HG02885 (cell line): Measurements from ENCODE around the gene PRKCE.
"Not testable (repeated sequence)": the region's sequence is repeated elsewhere in the genome, so short reads cannot be mapped to it uniquely, and the experiment has no call there.

ENCODE experiments used
- ATAC-seq: cut with Tn5 transposase; IDR thresholded peaks from one replicate; pipeline ENCODE4 v1.9.1; 2021; ENCODE audit warnings: mild to moderate bottlenecking; ENCODE audit not compliant: unreplicated experiment, poor library complexity

The PRKCE gene

GRCh38 chr2:46213906-46214305 lies 562.4 kb downstream of the PRKCE start:
- ATAC-seq, result no peak

- no peak for ATAC-seq
Measured at GRCh38 chr2:46216213-46216612, 564.7 kb downstream of the PRKCE start.

- ATAC-seq, result not testable (repeated sequence)
Measured at GRCh38 chr2:46223514-46223913, 572.0 kb downstream of the PRKCE start.

- no peak for ATAC-seq
Measured at GRCh38 chr2:46225150-46225625, 573.7 kb downstream of the PRKCE start.

DNA sequence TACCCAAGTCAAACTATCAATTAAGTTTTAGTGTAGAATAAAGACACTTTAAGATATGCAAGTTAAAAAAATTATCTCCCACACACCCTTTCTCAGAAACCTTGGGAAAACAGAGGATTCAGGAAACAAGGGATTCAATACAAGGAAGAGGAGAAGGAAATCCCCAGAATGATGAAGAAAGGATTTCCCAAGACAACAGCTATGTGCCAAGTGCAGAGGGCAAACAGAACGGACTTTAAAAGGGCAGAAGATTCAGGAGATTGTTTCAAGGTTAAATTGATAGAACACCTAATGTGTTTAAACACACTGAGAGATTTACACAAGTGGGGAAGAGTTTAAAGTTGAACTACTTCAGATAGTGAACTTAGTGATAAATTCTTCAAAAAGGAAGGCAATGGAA lies 574.3 kb downstream of the PRKCE start:
- no peak for ATAC-seq

GRCh38 chr2:46226620-46227019 lies 575.1 kb downstream of the PRKCE start:
- peak; percentile 34 for ATAC-seq

DNA sequence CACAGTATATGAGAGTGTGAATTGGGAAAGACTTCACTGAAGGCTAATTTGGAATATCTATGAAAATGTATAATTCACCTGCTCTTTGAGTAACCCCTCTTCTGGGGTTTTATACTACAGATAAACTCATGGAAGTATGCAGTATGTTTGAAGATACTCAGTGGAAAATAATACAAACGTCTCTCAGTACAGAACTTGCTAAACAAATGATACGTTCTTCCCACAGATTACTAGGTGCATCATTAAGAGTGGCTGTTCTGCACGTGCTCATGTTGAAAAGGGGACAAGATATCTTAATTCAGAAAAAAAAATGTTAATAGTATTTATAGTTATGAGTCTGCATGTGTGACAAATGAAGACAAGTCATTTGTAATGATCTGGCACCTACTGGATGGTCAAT lies 575.5 kb downstream of the PRKCE start:
- ATAC-seq, result no peak

DNA sequence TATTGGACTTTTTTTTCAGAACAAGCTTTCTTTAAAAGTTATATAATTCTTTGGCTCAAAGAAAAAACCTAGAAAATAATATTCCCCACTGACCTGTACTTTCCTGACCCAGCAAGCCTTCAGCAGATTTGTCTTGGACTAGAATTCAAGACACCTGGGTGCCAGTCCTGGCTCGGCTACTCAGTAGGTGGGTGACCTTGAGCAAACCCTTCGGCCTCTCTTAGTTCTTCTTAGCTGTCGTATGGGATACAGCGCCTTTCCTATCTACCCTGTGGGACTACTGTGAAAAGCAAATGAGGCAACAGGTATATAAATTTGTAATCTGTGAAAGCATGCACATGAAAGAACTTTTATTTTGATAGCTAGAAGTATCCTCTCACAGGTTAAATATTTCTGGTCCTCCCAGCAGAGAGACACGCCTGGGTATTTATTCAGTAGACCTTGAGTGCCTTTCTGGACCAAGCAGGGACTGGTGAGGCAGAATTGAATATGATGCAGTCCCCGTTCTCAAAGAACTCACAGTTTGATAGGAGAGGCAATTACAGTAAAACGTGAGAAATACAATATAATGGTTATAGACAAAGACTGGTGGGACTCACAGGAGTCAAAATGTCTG lies 576.3 kb downstream of the PRKCE start:
- no peak for ATAC-seq

DNA sequence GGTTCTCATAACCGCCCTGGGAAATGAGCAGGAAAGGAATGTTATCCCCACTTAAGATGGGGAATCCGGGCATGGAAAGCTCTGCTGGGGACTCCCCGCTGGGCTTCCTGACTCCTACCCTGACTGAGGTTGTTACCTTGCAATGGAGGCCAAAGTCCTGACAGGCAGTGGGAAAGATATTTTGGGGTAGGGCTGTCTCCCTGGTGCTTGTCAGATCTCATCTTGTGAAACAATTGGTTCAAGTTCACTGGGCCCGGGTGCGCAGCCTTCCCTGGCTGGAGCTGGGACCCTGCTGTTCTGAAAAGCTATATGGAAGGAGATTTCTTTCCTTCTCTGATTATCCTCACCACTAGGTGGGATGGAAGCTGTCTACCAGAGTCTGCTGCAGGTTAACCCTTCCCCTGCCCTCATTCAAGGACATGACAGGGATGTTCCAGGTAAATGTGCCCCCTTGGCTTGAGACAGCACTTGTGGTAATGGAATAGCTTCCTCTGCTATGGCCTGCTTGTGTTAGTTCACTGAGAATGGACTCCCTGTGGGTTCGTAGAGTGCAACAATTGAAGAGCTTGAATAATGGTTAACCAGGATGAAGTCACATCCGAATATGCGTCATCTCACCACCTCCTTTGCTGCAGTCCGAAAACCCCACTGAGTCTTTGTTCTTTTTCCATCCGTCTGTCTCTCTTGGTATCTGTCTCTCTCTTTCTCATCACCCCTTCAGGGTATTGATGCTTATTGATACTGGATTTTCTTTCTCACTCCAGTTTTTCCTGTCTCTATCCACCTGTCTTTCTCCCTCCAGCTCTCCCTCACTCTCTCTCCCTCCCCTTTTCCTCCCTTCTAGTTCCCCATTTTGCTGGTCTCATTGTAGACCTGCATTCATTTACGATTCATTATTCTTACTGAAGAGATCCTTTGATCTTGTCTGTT lies 577.9 kb downstream of the PRKCE start:
- peak; percentile 71 for ATAC-seq

DNA sequence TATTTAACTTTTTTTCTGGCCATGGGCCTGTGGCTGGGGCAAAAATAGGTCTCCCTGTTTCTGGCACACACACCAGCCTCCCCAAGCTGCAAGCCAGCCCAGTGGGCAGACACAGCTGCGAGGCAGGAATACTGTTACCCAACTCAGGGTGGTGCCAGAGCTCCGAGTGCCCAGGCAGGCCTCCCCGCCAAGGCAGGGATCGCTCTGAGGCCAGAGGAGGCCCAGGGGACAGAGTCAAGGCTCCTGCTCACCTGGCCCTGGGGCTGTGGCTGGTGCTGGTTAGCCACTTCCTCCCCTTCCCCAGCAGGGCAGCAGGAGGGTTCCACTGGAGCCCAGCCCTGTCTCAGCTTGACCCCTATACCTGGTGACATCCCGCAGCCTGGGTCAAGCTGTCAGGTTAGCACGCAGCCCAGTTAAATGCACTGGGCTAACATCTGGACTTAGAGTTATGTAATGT lies 578.7 kb downstream of the PRKCE start:
- peak; percentile 34 for ATAC-seq

DNA sequence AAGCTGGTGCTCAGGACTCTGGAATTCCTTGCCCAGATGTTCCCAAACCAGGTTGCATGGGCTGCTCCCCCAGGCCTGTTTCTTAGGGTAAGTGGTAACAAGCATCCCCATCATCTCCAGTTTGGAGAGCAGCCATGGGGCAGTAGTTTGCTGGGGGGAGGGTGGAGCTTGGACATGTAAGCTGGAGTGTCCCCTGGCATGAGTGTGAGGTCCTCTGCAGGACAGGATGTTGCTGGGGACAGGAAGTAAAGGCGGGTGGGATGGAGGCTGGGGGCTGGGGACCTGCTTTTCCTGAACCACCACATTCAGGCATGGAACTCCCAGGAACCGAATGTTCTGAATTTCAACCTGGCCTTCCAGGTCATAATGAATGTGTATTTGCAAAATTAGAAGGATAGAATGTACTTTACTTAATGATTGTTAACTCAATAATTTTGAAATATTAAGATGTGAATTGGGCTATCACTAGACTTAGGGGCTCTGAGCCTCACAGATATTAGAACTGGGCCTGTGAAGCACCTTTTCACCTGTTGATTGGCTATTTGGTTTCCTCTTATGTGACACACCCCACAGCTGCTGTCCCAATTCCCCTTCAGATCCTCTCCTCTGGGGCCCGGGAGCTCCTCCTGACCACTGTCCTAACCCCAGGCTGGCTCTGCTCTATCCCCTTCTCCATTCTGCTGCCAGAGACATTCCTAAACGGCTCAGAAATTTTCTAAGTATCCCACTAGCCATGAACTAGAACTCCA lies 579.4 kb downstream of the PRKCE start:
- ATAC-seq, result no peak

GRCh38 chr2:46231721-46232120 lies 580.2 kb downstream of the PRKCE start:
- no peak for ATAC-seq

GRCh38 chr2:46232860-46233259 lies 581.4 kb downstream of the PRKCE start:
- no peak for ATAC-seq

DNA sequence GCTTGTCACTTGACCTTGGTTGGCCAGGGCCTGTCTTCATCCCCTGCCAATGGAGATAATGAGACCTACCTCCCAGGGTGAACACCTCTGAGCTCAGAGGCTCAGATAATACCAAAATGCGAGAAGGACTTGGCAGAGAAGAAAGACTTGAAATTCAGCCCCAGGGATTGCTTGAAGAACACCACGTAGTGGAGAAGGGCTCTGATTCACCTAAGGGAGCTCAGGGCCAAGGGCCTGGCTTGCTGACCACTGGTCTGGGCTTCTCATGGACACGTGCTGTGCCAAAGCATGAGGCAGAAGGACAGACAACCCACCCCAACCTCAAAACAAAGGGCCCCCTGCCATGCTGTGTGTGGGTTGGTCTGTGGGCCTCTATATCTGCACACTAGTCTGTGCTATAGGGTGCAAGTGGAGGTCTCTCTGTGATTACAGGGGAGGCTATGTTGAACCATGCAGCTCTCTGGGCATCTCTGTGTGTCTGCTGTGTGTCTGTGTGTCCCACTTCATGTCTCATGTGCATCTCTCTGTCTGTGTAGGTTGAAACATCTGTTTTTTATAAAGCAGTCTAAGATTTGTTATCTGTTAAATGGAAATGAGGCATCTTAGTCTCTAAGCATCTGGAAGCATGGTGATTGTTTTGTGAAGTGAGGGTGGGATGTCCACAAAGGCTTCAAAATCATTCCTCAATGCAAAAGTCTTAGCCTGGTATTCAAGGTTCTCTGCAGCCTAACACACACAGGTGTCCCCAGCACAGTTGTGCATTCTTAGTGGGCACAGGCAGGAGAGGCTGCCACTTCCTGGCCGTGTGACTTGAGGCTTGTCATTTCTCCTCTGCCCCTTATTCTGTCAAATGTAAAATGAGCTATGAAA lies 584.8 kb downstream of the PRKCE start:
- ATAC-seq, result no peak

GRCh38 chr2:46236876-46237859 lies 585.7 kb downstream of the PRKCE start:
- ATAC-seq, result no peak
